ENCODE measurements around the gene NCKAP5.
"Not testable (repeated sequence)": the region's sequence is repeated elsewhere in the genome, so short reads cannot be mapped to it uniquely, and the experiment has no call there.

The NCKAP5 gene

GRCh38 chr2:133206666-133207065 is 361.6 kb downstream of the NCKAP5 start:
- DNase-seq; H3K36me3 ChIP-seq (ENCODE audit: control insufficient read depth in 4 of 4, insufficient read depth in 4 of 4, low read length in 3 of 4); H3K4me1 ChIP-seq (ENCODE audit: control extremely low read depth in 1 of 4, control insufficient read depth in 4 of 4, insufficient read depth in 4 of 4, low read length in 3 of 4); H3K9me3 ChIP-seq (ENCODE audit: control extremely low read depth in 1 of 5, control insufficient read depth in 4 of 5, insufficient read depth in 2 of 5, low read depth in 1 of 5, low read length in 4 of 5); H3K27ac ChIP-seq (ENCODE audit: insufficient read depth in 1 of 2, low read depth in 1 of 2, low read length in 2 of 2, poor library complexity in 1 of 2, severe bottlenecking in 2 of 2); POLR2A ChIA-PET; H3K4me3 ChIP-seq (ENCODE audit: control insufficient read depth in 1 of 7, extremely low read depth in 1 of 7, insufficient read depth in 4 of 7, low read depth in 2 of 7, low read length in 6 of 7); CTCF ChIA-PET; H3K27me3 ChIP-seq (replicated peaks in 2 of 5; ENCODE audit: control insufficient read depth in 4 of 5, insufficient read depth in 5 of 5, low read length in 4 of 5): not testable (repeated sequence)
- WGBS (ENCODE audit: insufficient coverage), result 98% methylated on average over 7 of the region's 7 CpGs

GRCh38 chr2:133204421-133204820 is 363.8 kb downstream of the NCKAP5 start:
- no peak overlapping the region for H3K27ac ChIP-seq (ENCODE audit: insufficient read depth in 1 of 2, low read depth in 1 of 2, low read length in 2 of 2, poor library complexity in 1 of 2, severe bottlenecking in 2 of 2)
- H3K4me1 ChIP-seq (ENCODE audit: control extremely low read depth in 1 of 4, control insufficient read depth in 4 of 4, insufficient read depth in 4 of 4, low read length in 3 of 4), result no peaks in the 10 kb centered on the region
- no peaks in the 10 kb centered on the region for H3K27me3 ChIP-seq (replicated peaks in 2 of 5; ENCODE audit: control insufficient read depth in 4 of 5, insufficient read depth in 5 of 5, low read length in 4 of 5)
- CTCF ChIA-PET, result no interaction called here
- no peaks in the 10 kb centered on the region for H3K9me3 ChIP-seq (ENCODE audit: control extremely low read depth in 1 of 5, control insufficient read depth in 4 of 5, insufficient read depth in 2 of 5, low read depth in 1 of 5, low read length in 4 of 5)
- POLR2A ChIA-PET, result no interaction called here
- 93% methylated on average over 3 of the region's 4 CpGs for WGBS (ENCODE audit: insufficient coverage)
- no peak for DNase-seq
- H3K4me3 ChIP-seq (ENCODE audit: control insufficient read depth in 1 of 7, extremely low read depth in 1 of 7, insufficient read depth in 4 of 7, low read depth in 2 of 7, low read length in 6 of 7), result no peak overlapping the region
- no peaks in the 10 kb centered on the region for H3K36me3 ChIP-seq (ENCODE audit: control insufficient read depth in 4 of 4, insufficient read depth in 4 of 4, low read length in 3 of 4)

- WGBS (ENCODE audit: insufficient coverage), result 68% methylated on average over 3 of the region's 8 CpGs
- no peak for DNase-seq
- no peaks in the 10 kb centered on the region for H3K36me3 ChIP-seq (ENCODE audit: control insufficient read depth in 4 of 4, insufficient read depth in 4 of 4, low read length in 3 of 4)
- no peak overlapping the region for H3K4me3 ChIP-seq (ENCODE audit: control insufficient read depth in 1 of 7, extremely low read depth in 1 of 7, insufficient read depth in 4 of 7, low read depth in 2 of 7, low read length in 6 of 7)
- no peaks in the 10 kb centered on the region for H3K27me3 ChIP-seq (replicated peaks in 2 of 5; ENCODE audit: control insufficient read depth in 4 of 5, insufficient read depth in 5 of 5, low read length in 4 of 5)
- no peak overlapping the region for H3K27ac ChIP-seq (ENCODE audit: insufficient read depth in 1 of 2, low read depth in 1 of 2, low read length in 2 of 2, poor library complexity in 1 of 2, severe bottlenecking in 2 of 2)
- no peaks in the 10 kb centered on the region for H3K4me1 ChIP-seq (ENCODE audit: control extremely low read depth in 1 of 4, control insufficient read depth in 4 of 4, insufficient read depth in 4 of 4, low read length in 3 of 4)
- ChIA-PET CTCF (no interaction called here), POLR2A (no interaction called here)
- no peaks in the 10 kb centered on the region for H3K9me3 ChIP-seq (ENCODE audit: control extremely low read depth in 1 of 5, control insufficient read depth in 4 of 5, insufficient read depth in 2 of 5, low read depth in 1 of 5, low read length in 4 of 5)
Observed at GRCh38 chr2:133200684-133201421, 367.4 kb downstream of the NCKAP5 start.

- ChIA-PET POLR2A (no interaction called here), CTCF (no interaction called here)
- Histone ChIP-seq H3K27ac (ENCODE audit: insufficient read depth in 1 of 2, low read depth in 1 of 2, low read length in 2 of 2, poor library complexity in 1 of 2, severe bottlenecking in 2 of 2) (no peak overlapping the region), H3K27me3 (replicated peaks in 2 of 5; ENCODE audit: control insufficient read depth in 4 of 5, insufficient read depth in 5 of 5, low read length in 4 of 5) (no peaks in the 10 kb centered on the region), H3K4me3 (ENCODE audit: control insufficient read depth in 1 of 7, extremely low read depth in 1 of 7, insufficient read depth in 4 of 7, low read depth in 2 of 7, low read length in 6 of 7) (no peak overlapping the region), H3K4me1 (ENCODE audit: control extremely low read depth in 1 of 4, control insufficient read depth in 4 of 4, insufficient read depth in 4 of 4, low read length in 3 of 4) (no peaks in the 10 kb centered on the region), H3K36me3 (ENCODE audit: control insufficient read depth in 4 of 4, insufficient read depth in 4 of 4, low read length in 3 of 4) (no peaks in the 10 kb centered on the region), H3K9me3 (ENCODE audit: control extremely low read depth in 1 of 5, control insufficient read depth in 4 of 5, insufficient read depth in 2 of 5, low read depth in 1 of 5, low read length in 4 of 5) (no peaks in the 10 kb centered on the region)
- no peak for DNase-seq
- WGBS (ENCODE audit: insufficient coverage), result no CpG with 5 or more reads among the region's 1 CpG
Observed at GRCh38 chr2:133198678-133199077, 369.6 kb downstream of the NCKAP5 start.

GRCh38 chr2:133197156-133197555 is 371.1 kb downstream of the NCKAP5 start:
- CTCF ChIA-PET, result no interaction called here
- Histone ChIP-seq H3K27me3 (replicated peaks in 2 of 5; ENCODE audit: control insufficient read depth in 4 of 5, insufficient read depth in 5 of 5, low read length in 4 of 5) (no peaks in the 10 kb centered on the region), H3K4me1 (ENCODE audit: control extremely low read depth in 1 of 4, control insufficient read depth in 4 of 4, insufficient read depth in 4 of 4, low read length in 3 of 4) (no peaks in the 10 kb centered on the region), H3K9me3 (ENCODE audit: control extremely low read depth in 1 of 5, control insufficient read depth in 4 of 5, insufficient read depth in 2 of 5, low read depth in 1 of 5, low read length in 4 of 5) (no peaks in the 10 kb centered on the region), H3K36me3 (ENCODE audit: control insufficient read depth in 4 of 4, insufficient read depth in 4 of 4, low read length in 3 of 4) (no peaks in the 10 kb centered on the region), H3K4me3 (ENCODE audit: control insufficient read depth in 1 of 7, extremely low read depth in 1 of 7, insufficient read depth in 4 of 7, low read depth in 2 of 7, low read length in 6 of 7) (no peak overlapping the region), H3K27ac (ENCODE audit: insufficient read depth in 1 of 2, low read depth in 1 of 2, low read length in 2 of 2, poor library complexity in 1 of 2, severe bottlenecking in 2 of 2) (no peak overlapping the region)
- 78% methylated on average over 2 of the region's 2 CpGs for whole genome bisulfite sequencing (ENCODE audit: insufficient coverage)
- DNase-seq, result no peak
- POLR2A ChIA-PET, result no interaction called here

- no peak for DNase-seq
- Histone ChIP-seq H3K4me3 (ENCODE audit: control insufficient read depth in 1 of 7, extremely low read depth in 1 of 7, insufficient read depth in 4 of 7, low read depth in 2 of 7, low read length in 6 of 7) (no peak overlapping the region), H3K27ac (ENCODE audit: insufficient read depth in 1 of 2, low read depth in 1 of 2, low read length in 2 of 2, poor library complexity in 1 of 2, severe bottlenecking in 2 of 2) (no peak overlapping the region), H3K36me3 (ENCODE audit: control insufficient read depth in 4 of 4, insufficient read depth in 4 of 4, low read length in 3 of 4) (no peaks in the 10 kb centered on the region), H3K27me3 (replicated peaks in 2 of 5; ENCODE audit: control insufficient read depth in 4 of 5, insufficient read depth in 5 of 5, low read length in 4 of 5) (no peaks in the 10 kb centered on the region), H3K9me3 (ENCODE audit: control extremely low read depth in 1 of 5, control insufficient read depth in 4 of 5, insufficient read depth in 2 of 5, low read depth in 1 of 5, low read length in 4 of 5) (no peaks in the 10 kb centered on the region), H3K4me1 (ENCODE audit: control extremely low read depth in 1 of 4, control insufficient read depth in 4 of 4, insufficient read depth in 4 of 4, low read length in 3 of 4) (no peaks in the 10 kb centered on the region)
- WGBS (ENCODE audit: insufficient coverage), result 97% methylated on average over 3 of the region's 5 CpGs
- ChIA-PET CTCF (interaction anchor here (1.2 kb wide), 1 partner anchor 23 kb away, joined by 3 read pairs; no protein-coding TSS in a partner anchor), POLR2A (no interaction called here)
Observed at GRCh38 chr2:133194777-133195335, 373.4 kb downstream of the NCKAP5 start.

GRCh38 chr2:133194362-133194655 is 374.0 kb downstream of the NCKAP5 start:
- H3K27me3 ChIP-seq (replicated peaks in 2 of 5; ENCODE audit: control insufficient read depth in 4 of 5, insufficient read depth in 5 of 5, low read length in 4 of 5), result no peaks in the 10 kb centered on the region
- no peak overlapping the region for H3K4me3 ChIP-seq (ENCODE audit: control insufficient read depth in 1 of 7, extremely low read depth in 1 of 7, insufficient read depth in 4 of 7, low read depth in 2 of 7, low read length in 6 of 7)
- no peaks in the 10 kb centered on the region for H3K36me3 ChIP-seq (ENCODE audit: control insufficient read depth in 4 of 4, insufficient read depth in 4 of 4, low read length in 3 of 4)
- no peaks in the 10 kb centered on the region for H3K4me1 ChIP-seq (ENCODE audit: control extremely low read depth in 1 of 4, control insufficient read depth in 4 of 4, insufficient read depth in 4 of 4, low read length in 3 of 4)
- WGBS (ENCODE audit: insufficient coverage), result 40% methylated on average over 2 of the region's 4 CpGs
- H3K27ac ChIP-seq (ENCODE audit: insufficient read depth in 1 of 2, low read depth in 1 of 2, low read length in 2 of 2, poor library complexity in 1 of 2, severe bottlenecking in 2 of 2), result no peak overlapping the region
- no peak for DNase-seq
- H3K9me3 ChIP-seq (ENCODE audit: control extremely low read depth in 1 of 5, control insufficient read depth in 4 of 5, insufficient read depth in 2 of 5, low read depth in 1 of 5, low read length in 4 of 5), result no peaks in the 10 kb centered on the region
- POLR2A ChIA-PET, result no interaction called here
- CTCF ChIA-PET, result interaction anchor here (1.2 kb wide), 1 partner anchor 23 kb away, joined by 3 read pairs; no protein-coding TSS in a partner anchor

Measured in common myeloid progenitor, CD34-positive (primary cell).